ENCODE results near the gene IGSF3.
"Not testable (repeated sequence)": the region's sequence is repeated elsewhere in the genome, so short reads cannot be mapped to it uniquely, and the experiment has no call there.

Gene IGSF3

GRCh38 chr1:116591006-116591950 is 76.3 kb downstream of the IGSF3 start:
- DNase-seq; intact Hi-C loops (cut with DNase I): not testable (repeated sequence)

GRCh38 chr1:116590359-116591005 is 77.1 kb downstream of the IGSF3 start:
- intact Hi-C loops (cut with DNase I); DNase-seq: not testable (repeated sequence)

GRCh38 chr1:116589101-116589735 is 78.3 kb downstream of the IGSF3 start:
- not testable (repeated sequence) for DNase-seq

GRCh38 chr1:116587501-116588227 is 79.9 kb downstream of the IGSF3 start:
- intact Hi-C loops (cut with DNase I) = no loop called here
- DNase-seq = no peak

More at GRCh38 chr1:116589101-116589735, 78.3 kb downstream of the IGSF3 start:
- intact Hi-C loops (cut with DNase I) = not testable (repeated sequence)

- DNase-seq = no peak
Observed at GRCh38 chr1:116586741-116587143, 80.8 kb downstream of the IGSF3 start.

GRCh38 chr1:116585886-116586285 is 81.6 kb downstream of the IGSF3 start:
- intact Hi-C loops (cut with DNase I) = no loop called here
- DNase-seq = no peak

More at GRCh38 chr1:116586741-116587143, 80.8 kb downstream of the IGSF3 start:
- intact Hi-C loops (cut with DNase I) = no loop called here

GRCh38 chr1:116581323-116581885 is 86.1 kb downstream of the IGSF3 start:
- DNase-seq = no peak
- intact Hi-C loops (cut with DNase I) = no loop called here

- no peak for DNase-seq
- intact Hi-C loops (cut with DNase I) = no loop called here
Observed at GRCh38 chr1:116580446-116581322, 86.8 kb downstream of the IGSF3 start.

- no peak for DNase-seq
- intact Hi-C loops (cut with DNase I) = loop anchor here (10.0 kb wide), 1 partner anchor 475 kb away; no protein-coding TSS in a partner anchor
Observed at GRCh38 chr1:116579259-116579875, 88.2 kb downstream of the IGSF3 start.

- DNase-seq = no peak
- intact Hi-C loops (cut with DNase I) = loop anchor here (10.0 kb wide), 1 partner anchor 476 kb away; no protein-coding TSS in a partner anchor
Observed at GRCh38 chr1:116578581-116578980, 89.0 kb downstream of the IGSF3 start.

- intact Hi-C loops (cut with DNase I) = loop anchor here (10.0 kb wide), 1 partner anchor 477 kb away; no protein-coding TSS in a partner anchor
- no peak for DNase-seq
Observed at GRCh38 chr1:116577759-116578314, 89.7 kb downstream of the IGSF3 start.

- intact Hi-C loops (cut with DNase I) = loop anchor here (10.0 kb wide), 1 partner anchor 480 kb away; no protein-coding TSS in a partner anchor
- peak in 41 of 42 donors; percentile 51 to 89 (median 74) for DNase-seq
Observed at GRCh38 chr1:116574581-116575291, 92.8 kb downstream of the IGSF3 start.

- no peak for DNase-seq
- intact Hi-C loops (cut with DNase I) = loop anchor here (10.0 kb wide), 1 partner anchor 481 kb away; no protein-coding TSS in a partner anchor
Observed at GRCh38 chr1:116573431-116574095, 94.0 kb downstream of the IGSF3 start.

GRCh38 chr1:116572771-116573430 is 94.6 kb downstream of the IGSF3 start:
- intact Hi-C loops (cut with DNase I) = loop anchor here (10.0 kb wide), 1 partner anchor 482 kb away; no protein-coding TSS in a partner anchor
- no peak for DNase-seq

- intact Hi-C loops (cut with DNase I) = loop anchor here (10.0 kb wide), 1 partner anchor 483 kb away; no protein-coding TSS in a partner anchor
- no peak for DNase-seq
Observed at GRCh38 chr1:116572099-116572498, 95.4 kb downstream of the IGSF3 start.

Data from head of caudate nucleus (tissue), 42 donors.